HG03045 (cell line): ENCODE measurements around the gene TSPAN13.

ENCODE experiments used
- ATAC-seq: cut with Tn5 transposase; IDR thresholded peaks from one replicate; pipeline ENCODE4 v1.9.1; 2021; ENCODE audit warnings: mild to moderate bottlenecking, moderate library complexity; ENCODE audit not compliant: unreplicated experiment

TSPAN13 gene

GRCh38 chr7:16810573-16810972, 57.0 kb downstream of the TSPAN13 start:
- ATAC-seq = no peak

- ATAC-seq = no peak
These were observed 58.0 kb downstream of the TSPAN13 start for GRCh38 chr7:16811551-16811950.

GRCh38 chr7:16812542-16813231, 59.1 kb downstream of the TSPAN13 start:
- ATAC-seq = no peak

- no peak for ATAC-seq
These were observed 59.7 kb downstream of the TSPAN13 start for GRCh38 chr7:16813232-16813616.

- no peak for ATAC-seq
These were observed 61.4 kb downstream of the TSPAN13 start for GRCh38 chr7:16815001-16815400.

- no peak for ATAC-seq
These were observed 63.3 kb downstream of the TSPAN13 start for GRCh38 chr7:16816824-16817223.

GRCh38 chr7:16817536-16817935, 64.0 kb downstream of the TSPAN13 start:
- ATAC-seq = no peak

GRCh38 chr7:16818732-16819131, 65.2 kb downstream of the TSPAN13 start:
- ATAC-seq = no peak

GRCh38 chr7:16822029-16822428, 68.5 kb downstream of the TSPAN13 start:
- no peak for ATAC-seq

- ATAC-seq = no peak
These were observed 72.5 kb downstream of the TSPAN13 start for GRCh38 chr7:16826060-16826459.

- ATAC-seq = no peak
These were observed 79.8 kb downstream of the TSPAN13 start for GRCh38 chr7:16833373-16833772.
